GM13976 (cell line): Measurements from ENCODE around the gene TWSG1.
"Not testable (repeated sequence)": the region's sequence is repeated elsewhere in the genome, so short reads cannot be mapped to it uniquely, and the experiment has no call there.

Experiments
- DNase-seq: peaks from one replicate; pipeline ENCODE4 v3.0.0; 2012; ENCODE audit warnings: low spot score
- in situ Hi-C: fragments of 300-500 bp; cut with MboI; formaldehyde crosslinking; loops from one replicate; pipeline ENCODE4 v1.12.0; 2022; ENCODE audit warnings: low sequenced_read_pairs, mixed read lengths, inconsistent platforms; ENCODE audit not compliant: unreplicated experiment
- TF ChIP-seq, protein P1 (sequence below): IDR thresholded peaks from 2 replicates; pipeline ENCODE4 v1.5.1; 2012; ENCODE audit warnings: borderline replicate concordance, mild to moderate bottlenecking; ENCODE audit not compliant: insufficient read depth; ENCODE audit errors: extremely low read depth, missing control alignments, control extremely low read depth

Gene TWSG1

DNA sequence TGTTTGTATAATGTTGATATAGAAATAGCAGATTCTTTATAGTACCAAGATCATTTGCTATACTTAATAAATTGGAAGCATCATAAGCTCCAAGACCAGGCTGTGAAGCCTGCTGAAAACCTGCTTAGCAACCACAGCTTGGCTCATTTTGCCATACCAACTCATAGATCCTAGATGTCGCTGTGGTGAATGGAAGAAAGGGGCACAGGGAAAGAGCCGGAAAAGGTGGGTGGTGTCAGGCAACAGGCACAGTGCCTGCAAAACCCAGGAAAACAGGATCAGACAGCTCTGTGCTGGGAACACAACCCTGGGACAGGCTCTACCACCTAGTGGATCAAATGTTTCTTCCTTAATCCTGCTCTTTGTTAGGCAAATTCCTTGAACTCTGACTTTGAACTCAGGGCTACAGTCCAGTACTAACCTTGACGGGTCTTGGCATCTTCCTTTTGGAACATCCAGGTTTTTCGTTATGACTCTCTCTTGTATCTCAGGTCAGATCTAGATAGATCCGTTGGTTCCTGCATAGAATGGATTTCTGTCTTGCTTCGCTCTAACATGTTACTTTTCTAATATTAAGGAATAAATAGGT is 31.6 kb downstream of the TWSG1 start:
- DNase-seq: no peak
- in situ Hi-C loops: no loop called here

DNA sequence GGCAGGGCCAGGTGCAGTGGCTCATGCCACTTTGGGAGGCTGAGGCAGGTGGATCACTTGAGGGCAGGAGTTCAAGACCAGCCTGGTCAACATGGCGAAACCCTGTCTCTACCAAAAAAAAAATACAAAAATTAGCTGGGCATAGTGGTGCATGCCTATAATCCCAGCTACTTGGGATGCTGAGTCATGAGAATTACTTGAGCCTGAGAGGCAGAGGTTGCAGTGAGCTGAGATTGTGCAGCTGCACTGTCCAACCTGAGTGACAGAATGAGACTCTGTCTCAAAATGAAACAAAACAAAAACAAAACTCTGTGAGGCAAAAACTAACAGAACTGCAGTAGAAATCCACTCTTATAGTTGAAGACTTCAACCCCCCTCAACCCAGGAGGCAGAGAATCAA is 38.7 kb downstream of the TWSG1 start:
- DNase-seq, in situ Hi-C loops: not testable (repeated sequence)

More for the DNA sequence above, 31.6 kb downstream of the TWSG1 start:
- TF ChIP-seq, protein P1, sequence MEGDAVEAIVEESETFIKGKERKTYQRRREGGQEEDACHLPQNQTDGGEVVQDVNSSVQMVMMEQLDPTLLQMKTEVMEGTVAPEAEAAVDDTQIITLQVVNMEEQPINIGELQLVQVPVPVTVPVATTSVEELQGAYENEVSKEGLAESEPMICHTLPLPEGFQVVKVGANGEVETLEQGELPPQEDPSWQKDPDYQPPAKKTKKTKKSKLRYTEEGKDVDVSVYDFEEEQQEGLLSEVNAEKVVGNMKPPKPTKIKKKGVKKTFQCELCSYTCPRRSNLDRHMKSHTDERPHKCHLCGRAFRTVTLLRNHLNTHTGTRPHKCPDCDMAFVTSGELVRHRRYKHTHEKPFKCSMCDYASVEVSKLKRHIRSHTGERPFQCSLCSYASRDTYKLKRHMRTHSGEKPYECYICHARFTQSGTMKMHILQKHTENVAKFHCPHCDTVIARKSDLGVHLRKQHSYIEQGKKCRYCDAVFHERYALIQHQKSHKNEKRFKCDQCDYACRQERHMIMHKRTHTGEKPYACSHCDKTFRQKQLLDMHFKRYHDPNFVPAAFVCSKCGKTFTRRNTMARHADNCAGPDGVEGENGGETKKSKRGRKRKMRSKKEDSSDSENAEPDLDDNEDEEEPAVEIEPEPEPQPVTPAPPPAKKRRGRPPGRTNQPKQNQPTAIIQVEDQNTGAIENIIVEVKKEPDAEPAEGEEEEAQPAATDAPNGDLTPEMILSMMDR: no peak

DNA sequence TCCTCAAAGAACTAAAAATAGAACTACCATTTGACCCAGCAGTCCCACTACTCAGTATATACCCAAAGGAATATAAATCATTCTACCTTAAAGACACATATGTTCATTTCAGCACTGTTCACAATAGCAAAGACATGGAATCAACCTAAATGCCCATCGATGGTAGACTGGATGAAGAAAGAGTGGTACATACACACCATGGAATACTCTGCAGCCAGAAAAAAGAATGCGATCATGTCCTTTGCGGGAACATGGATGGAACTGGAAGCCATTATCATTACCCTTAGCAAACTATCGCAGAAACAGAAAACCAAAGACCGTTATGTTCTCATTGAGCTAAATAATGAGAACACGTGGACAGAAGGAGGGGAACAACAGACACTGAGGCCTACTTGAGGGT is 44.5 kb downstream of the TWSG1 start:
- no peak for DNase-seq
- TF ChIP-seq, protein P1: no peak
- in situ Hi-C loops: no loop called here

DNA sequence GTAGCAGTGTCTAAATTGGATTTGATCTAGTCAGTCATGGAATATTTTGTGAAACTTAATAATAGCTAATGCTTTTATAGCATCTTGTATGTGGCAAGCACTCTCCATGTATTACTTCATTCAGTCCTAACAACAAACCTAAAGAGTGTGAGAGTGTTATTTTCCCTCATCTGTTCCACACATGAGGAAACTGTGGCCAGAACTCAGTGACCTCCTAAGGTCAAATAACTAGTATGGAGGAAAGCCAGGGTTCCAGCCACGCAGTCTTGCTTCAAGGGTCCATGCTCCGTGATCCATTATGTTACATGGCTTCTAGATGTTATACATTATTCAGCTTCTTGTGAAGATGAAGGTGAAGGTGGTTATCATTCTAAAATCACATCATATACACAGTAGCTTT is 45.5 kb downstream of the TWSG1 start:
- in situ Hi-C loops: no loop called here
- TF ChIP-seq, protein P1: no peak
- DNase-seq: no peak

DNA sequence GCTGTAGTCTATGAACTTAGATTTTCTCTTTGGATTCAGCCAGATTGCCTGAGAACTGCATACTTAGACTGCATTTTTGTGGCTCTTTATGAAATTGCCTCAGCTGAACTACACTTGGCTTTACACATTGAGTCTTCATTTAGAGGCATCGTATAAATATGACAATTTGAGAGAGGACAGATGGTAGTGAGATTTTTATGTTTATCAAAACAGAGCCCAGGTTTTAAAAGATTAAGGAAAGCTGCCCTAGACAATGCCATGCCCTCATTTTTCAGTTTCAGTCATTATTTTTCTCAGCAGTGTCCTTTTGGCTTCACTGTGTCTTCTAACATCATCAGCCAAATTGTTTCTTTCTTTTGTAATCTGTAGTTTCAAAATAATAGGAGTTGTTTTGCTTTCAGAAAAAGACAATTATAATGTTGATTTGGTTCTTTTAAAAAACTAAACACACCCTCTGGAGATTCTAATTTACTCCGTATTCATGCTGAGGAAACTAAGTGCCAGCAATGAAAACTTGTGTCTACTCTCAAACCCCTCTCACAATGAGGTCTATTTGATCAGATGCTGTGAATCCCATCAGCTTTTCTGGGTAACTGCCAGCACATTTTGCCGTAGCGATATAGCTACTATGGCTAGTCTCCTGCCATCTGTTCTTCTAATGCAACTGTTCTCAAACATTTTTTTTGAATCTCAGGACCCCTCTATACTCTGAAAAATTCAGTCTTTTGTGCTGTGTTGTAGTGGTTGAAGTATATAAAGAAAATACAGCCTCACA is 46.2 kb downstream of the TWSG1 start:
- TF ChIP-seq, protein P1: no peak
- no peak for DNase-seq
- in situ Hi-C loops: no loop called here

DNA sequence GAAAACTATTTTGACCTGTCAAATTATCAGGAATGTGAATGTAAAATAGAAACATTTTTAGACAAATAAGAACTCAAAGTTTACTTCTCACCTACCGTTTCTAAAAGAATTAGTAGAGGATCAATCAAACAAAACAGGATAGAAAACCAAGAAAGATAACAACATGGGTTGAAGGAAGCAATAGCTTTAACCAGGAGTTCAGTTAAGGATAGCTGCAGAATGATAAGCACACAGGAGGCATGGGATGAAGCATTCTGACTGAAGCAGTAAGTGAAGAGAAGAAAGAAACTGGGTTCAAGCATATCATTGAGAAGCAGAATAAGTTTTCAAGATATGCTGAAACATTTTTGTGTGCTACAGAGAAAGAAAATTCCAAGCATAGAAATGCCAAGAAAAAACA is 52.3 kb downstream of the TWSG1 start:
- no peak for DNase-seq
- in situ Hi-C loops: no loop called here
- TF ChIP-seq, protein P1: no peak

DNA sequence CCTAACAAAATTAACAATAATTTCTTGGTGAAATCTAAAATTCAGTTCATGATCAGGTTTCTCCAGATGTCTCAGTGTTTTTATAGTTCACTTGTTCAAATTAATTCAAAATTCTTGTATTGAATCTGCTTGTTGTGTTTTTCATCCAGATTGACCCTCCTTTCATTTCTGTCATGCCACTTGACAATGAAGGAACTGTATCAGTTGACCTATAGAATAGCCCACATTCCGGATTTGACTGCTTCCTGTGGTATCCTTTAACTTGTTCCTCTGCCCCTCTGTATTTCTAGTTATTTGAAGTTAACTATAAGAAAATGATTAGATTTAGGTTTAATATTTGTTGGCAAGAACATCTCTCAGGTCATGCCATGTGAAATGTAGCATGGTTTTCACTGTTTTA is 53.3 kb downstream of the TWSG1 start:
- no peak for DNase-seq
- in situ Hi-C loops: no loop called here
- TF ChIP-seq, protein P1: no peak
